Measurements from ENCODE around the gene SERPINA5.
A peak's percentile ranks its signal among the peaks of the same experiment; 100 is the strongest.
"Not testable (repeated sequence)": the region's sequence is repeated elsewhere in the genome, so short reads cannot be mapped to it uniquely, and the experiment has no call there.

The SERPINA5 gene

GRCh38 chr14:94577472-94577871 is 3.8 kb upstream of the SERPINA5 start:
- not testable (repeated sequence) for DNase-seq

GRCh38 chr14:94578712-94579111 is 2.5 kb upstream of the SERPINA5 start:
- DNase-seq: no peak

- no peak for DNase-seq
Measured at GRCh38 chr14:94582199-94582750, 1.0 kb downstream of the SERPINA5 start.

GRCh38 chr14:94582851-94583250 is 1.6 kb downstream of the SERPINA5 start:
- DNase-seq: no peak

- no peak for DNase-seq
Measured at GRCh38 chr14:94583557-94583956, 2.3 kb downstream of the SERPINA5 start.

GRCh38 chr14:94584591-94585280 is 3.5 kb downstream of the SERPINA5 start:
- no peak for DNase-seq

GRCh38 chr14:94586635-94587034 is 5.4 kb downstream of the SERPINA5 start:
- no peak for DNase-seq

- DNase-seq: no peak
Measured at GRCh38 chr14:94588311-94588710, 7.1 kb downstream of the SERPINA5 start.

GRCh38 chr14:94591073-94591472 is 9.8 kb downstream of the SERPINA5 start:
- no peak for DNase-seq

- DNase-seq: no peak
Measured at GRCh38 chr14:94591871-94592270, 10.6 kb downstream of the SERPINA5 start.

GRCh38 chr14:94592457-94592856 is 11.2 kb downstream of the SERPINA5 start:
- no peak for DNase-seq

- peak; percentile 74 for DNase-seq
Measured at GRCh38 chr14:94593376-94593748, 12.1 kb downstream of the SERPINA5 start.

- DNase-seq: no peak
Measured at GRCh38 chr14:94593749-94594431, 12.7 kb downstream of the SERPINA5 start.

- DNase-seq: no peak
Measured at GRCh38 chr14:94594441-94594840, 13.2 kb downstream of the SERPINA5 start.

GRCh38 chr14:94595912-94596311 is 14.7 kb downstream of the SERPINA5 start:
- no peak for DNase-seq

GRCh38 chr14:94596361-94596760 is 15.1 kb downstream of the SERPINA5 start:
- no peak for DNase-seq

GRCh38 chr14:94597788-94598187 is 16.6 kb downstream of the SERPINA5 start:
- DNase-seq: no peak

- no peak for DNase-seq
Measured at GRCh38 chr14:94598506-94598815, 17.2 kb downstream of the SERPINA5 start.

- DNase-seq: no peak
Measured at GRCh38 chr14:94598816-94599655, 17.8 kb downstream of the SERPINA5 start.

- DNase-seq: no peak
Measured at GRCh38 chr14:94599656-94600004, 18.4 kb downstream of the SERPINA5 start.

GRCh38 chr14:94600148-94600545 is 18.9 kb downstream of the SERPINA5 start:
- DNase-seq: no peak

- DNase-seq: no peak
Measured at GRCh38 chr14:94601884-94602391, 20.7 kb downstream of the SERPINA5 start.

- no peak for DNase-seq
Measured at GRCh38 chr14:94602722-94603121, 21.5 kb downstream of the SERPINA5 start.

- DNase-seq: no peak
Measured at GRCh38 chr14:94605361-94605760, 24.1 kb downstream of the SERPINA5 start.
